Skeletal muscle satellite cell (primary cell): ENCODE results near the gene CFAP126. TPM values are rescaled to one million over a fixed set of nuclear protein-coding genes. Genes with fewer than 3 reads are reported as not detected.
A peak's percentile ranks its signal among the peaks of the same experiment; 100 is the strongest.
"Not testable (repeated sequence)": the region's sequence is repeated elsewhere in the genome, so short reads cannot be mapped to it uniquely, and the experiment has no call there.

Experiments used
- H3K27me3 ChIP-seq: 2 replicates; pipeline ENCODE4 v1.7.0; 2013; ENCODE audit warnings: low read length; ENCODE audit not compliant: control insufficient read depth, insufficient read depth
- H3K36me3 ChIP-seq: 2 replicates; pipeline ENCODE4 v1.7.0; 2013; ENCODE audit warnings: mild to moderate bottlenecking, control low read depth, low read length; ENCODE audit not compliant: insufficient read depth
- H3K4me1 ChIP-seq: 2 replicates; pipeline ENCODE4 v1.7.0; 2013; ENCODE audit warnings: low read length; ENCODE audit not compliant: control insufficient read depth, insufficient read depth
- H3K4me2 ChIP-seq: 2 replicates; pipeline ENCODE4 v1.7.0; 2013; ENCODE audit warnings: mild to moderate bottlenecking, low read length
- H3K4me3 ChIP-seq: 2 replicates; pipeline ENCODE4 v1.7.0; 2013; ENCODE audit warnings: low read length
- H3K9ac ChIP-seq: 2 replicates; pipeline ENCODE4 v1.7.0; 2013; ENCODE audit warnings: mild to moderate bottlenecking, low read depth, low read length, moderate library complexity
- H3K9me3 ChIP-seq: replicated peaks from 2 replicates; pipeline ENCODE4 v1.7.0; 2013; ENCODE audit warnings: mild to moderate bottlenecking, control low read depth, low read length
- small RNA-seq: library from RNA; depleted of rRNA; stranded (forward); fragments of <200 nt; gene quantifications from one replicate; pipeline ENCODE3, GENCODE V24; 2012

CFAP126 gene

DNA sequence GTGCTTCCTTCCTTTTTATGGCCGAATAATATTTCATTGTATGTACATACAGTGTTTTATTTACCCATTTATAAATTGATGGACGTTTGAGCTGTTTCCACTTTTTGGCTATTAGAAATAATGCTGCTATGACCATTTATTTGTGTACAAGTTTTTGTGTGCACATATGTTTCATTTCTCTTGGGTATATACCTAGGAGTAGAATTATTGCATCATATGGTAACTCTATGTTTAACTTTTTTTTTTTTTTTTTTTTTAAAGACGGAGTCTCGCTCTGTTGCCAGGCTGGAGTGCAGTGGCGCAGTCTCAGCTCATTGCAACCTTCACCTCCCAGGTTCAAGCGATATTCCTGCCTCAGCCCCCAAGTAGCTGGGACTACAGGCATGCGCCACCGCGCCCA, 34.5 kb downstream of the CFAP126 start:
- Histone ChIP-seq H3K36me3 (peaks cover 57% of the 10 kb centered on the region), H3K4me1 (no peaks in the 10 kb centered on the region), H3K27me3 (no peaks in the 10 kb centered on the region), H3K4me3 (no peak overlapping the region), H3K4me2 (no peak overlapping the region), H3K9ac (no peak overlapping the region), H3K9me3 (no peaks in the 10 kb centered on the region)

DNA sequence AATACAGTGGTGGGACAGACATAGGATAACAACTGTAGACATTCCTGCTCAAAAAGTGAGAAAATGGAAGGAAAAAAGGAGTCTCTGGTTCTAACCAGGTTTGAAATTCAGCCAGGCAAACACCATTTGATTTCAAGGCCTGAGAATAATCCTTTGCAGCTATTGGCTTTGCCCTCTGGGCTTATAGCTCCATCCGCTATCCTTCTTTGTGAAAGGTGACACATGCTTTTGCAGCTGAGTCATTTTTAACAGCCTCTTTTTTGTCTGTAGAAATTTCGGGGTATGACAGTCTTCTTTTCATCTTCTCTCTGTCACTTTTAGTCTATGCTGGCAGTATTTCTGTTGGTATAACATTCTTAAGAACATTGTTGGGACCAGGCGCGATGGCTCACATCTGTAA, 37.3 kb downstream of the CFAP126 start:
- H3K9me3 ChIP-seq, result no peaks in the 10 kb centered on the region
- H3K4me3 ChIP-seq, result no peak overlapping the region
- H3K4me2 ChIP-seq, result no peak overlapping the region
- H3K9ac ChIP-seq, result no peak overlapping the region
- H3K27me3 ChIP-seq, result no peaks in the 10 kb centered on the region
- peaks cover 58% of the 10 kb centered on the region for H3K36me3 ChIP-seq
- no peaks in the 10 kb centered on the region for H3K4me1 ChIP-seq

DNA sequence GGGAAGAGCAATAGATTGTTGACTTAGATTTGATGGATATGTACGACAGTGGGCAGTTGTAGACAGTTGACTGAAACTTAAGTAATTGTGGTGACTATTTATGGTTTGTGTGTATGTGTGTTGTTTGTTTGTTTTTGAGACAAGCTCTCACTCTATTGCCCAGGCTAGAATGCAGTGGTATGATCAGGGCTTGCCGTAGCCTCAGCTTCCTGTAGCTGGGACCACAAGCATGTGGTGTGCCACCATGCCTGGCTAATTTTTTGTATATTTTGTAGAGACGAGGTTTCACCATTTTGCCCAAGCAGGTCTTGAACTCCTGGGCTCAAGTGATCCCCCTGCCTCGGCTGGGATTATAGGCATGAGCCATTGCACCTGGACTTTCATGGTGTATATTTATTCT, 43.7 kb downstream of the CFAP126 start:
- Histone ChIP-seq H3K9ac (no peak overlapping the region), H3K27me3 (no peaks in the 10 kb centered on the region), H3K36me3 (peaks cover 32% of the 10 kb centered on the region), H3K4me1 (no peaks in the 10 kb centered on the region), H3K4me3 (no peak overlapping the region), H3K4me2 (no peak overlapping the region), H3K9me3 (no peaks in the 10 kb centered on the region)

DNA sequence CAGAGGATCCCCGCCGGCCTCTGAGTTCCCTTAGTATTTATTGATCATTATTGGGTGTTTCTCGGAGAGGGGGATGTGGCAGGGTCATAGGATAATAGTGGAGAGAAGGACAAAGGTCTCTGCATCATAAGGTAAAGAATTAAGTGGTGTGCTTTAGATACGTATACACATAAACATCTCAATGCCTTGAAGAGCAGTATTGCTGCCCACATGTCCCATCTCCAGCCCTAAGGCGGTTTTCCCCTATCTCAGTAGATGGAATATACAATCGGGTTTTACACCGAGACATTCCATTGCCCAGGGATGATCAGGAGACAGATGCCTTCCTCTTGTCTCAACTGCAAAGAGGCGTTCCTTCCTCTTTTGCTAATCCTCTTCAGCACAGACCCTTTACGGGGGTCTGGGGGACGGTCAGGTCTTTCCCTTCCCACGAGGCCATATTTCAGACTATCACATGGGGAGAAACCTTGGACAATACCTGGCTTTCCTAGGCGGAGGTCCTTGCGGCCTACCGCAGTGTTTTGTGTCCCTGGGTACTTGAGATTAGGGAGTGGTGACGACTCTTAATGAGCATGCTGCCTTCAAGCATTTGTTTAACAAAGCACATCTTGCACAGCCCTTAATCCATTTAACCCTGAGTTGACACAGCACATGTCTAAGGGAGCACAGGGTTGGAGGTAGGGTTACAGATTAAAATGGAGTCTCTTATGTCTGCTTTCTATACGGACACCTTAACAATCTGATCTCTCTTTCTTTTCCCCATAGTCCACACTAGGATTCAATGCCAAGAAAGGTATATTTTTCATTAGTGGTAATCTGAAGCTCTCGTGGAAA, 51.6 kb downstream of the CFAP126 start:
- H3K27me3 ChIP-seq, H3K4me3 ChIP-seq, H3K9me3 ChIP-seq: not testable (repeated sequence)

More for the DNA sequence above, 51.6 kb downstream of the CFAP126 start:
- not testable (repeated sequence) for H3K36me3 ChIP-seq, H3K9ac ChIP-seq
- peaks cover 11% of the 10 kb centered on the region for H3K4me1 ChIP-seq
- H3K4me2 ChIP-seq, result peak overlapping the region; percentile 84

Small RNA genes within 50 kb of the gene (small RNA-seq; reads per million reads assigned to genes)
- gene AL592295.2, result not detected
- not detected for gene RNU6-481P
